Subcutaneous abdominal adipose tissue (tissue), 5 donors: ENCODE measurements around the gene KRT222.

Experiments used
- H3K27ac ChIP-seq: one replicate; pipeline ENCODE4 v1.7.0; 2013; ENCODE audit warnings: low read depth, mild to moderate bottlenecking, inconsistent platforms, low read length, moderate library complexity
- H3K27me3 ChIP-seq, 5 donors: one replicate each; pipeline ENCODE4 v1.7.0; 2013; ENCODE audit warnings: low read length in 5 of 5, inconsistent platforms in 1 of 5; ENCODE audit not compliant: control insufficient read depth in 5 of 5, insufficient read depth in 4 of 5
- H3K36me3 ChIP-seq, 5 donors: one replicate each; pipeline ENCODE4 v1.7.0; 2013; ENCODE audit warnings: low read length in 5 of 5; ENCODE audit not compliant: control insufficient read depth in 5 of 5, insufficient read depth in 5 of 5
- H3K4me1 ChIP-seq, 5 donors: one replicate each; pipeline ENCODE4 v1.7.0; 2013; ENCODE audit warnings: low read length in 5 of 5, mild to moderate bottlenecking in 3 of 5, moderate library complexity in 1 of 5; ENCODE audit not compliant: control insufficient read depth in 5 of 5, insufficient read depth in 5 of 5
- H3K4me3 ChIP-seq, 5 donors: one replicate each; pipeline ENCODE4 v1.7.0; 2013; ENCODE audit warnings: low read length in 5 of 5, low read depth in 1 of 5
- H3K9ac ChIP-seq, 5 donors: one replicate each; pipeline ENCODE4 v1.7.0; 2013; ENCODE audit warnings: low read length in 5 of 5, mild to moderate bottlenecking in 4 of 5, moderate library complexity in 3 of 5
- H3K9me3 ChIP-seq, 5 donors: one replicate each; pipeline ENCODE4 v1.7.0; 2013; ENCODE audit warnings: low read length in 5 of 5; ENCODE audit not compliant: control insufficient read depth in 5 of 5
- donor health status: healthy.
- donor health status: healthy.
- donor health status: healthy.
- donor health status: healthy.
- donor health status: healthy.

The KRT222 gene

DNA sequence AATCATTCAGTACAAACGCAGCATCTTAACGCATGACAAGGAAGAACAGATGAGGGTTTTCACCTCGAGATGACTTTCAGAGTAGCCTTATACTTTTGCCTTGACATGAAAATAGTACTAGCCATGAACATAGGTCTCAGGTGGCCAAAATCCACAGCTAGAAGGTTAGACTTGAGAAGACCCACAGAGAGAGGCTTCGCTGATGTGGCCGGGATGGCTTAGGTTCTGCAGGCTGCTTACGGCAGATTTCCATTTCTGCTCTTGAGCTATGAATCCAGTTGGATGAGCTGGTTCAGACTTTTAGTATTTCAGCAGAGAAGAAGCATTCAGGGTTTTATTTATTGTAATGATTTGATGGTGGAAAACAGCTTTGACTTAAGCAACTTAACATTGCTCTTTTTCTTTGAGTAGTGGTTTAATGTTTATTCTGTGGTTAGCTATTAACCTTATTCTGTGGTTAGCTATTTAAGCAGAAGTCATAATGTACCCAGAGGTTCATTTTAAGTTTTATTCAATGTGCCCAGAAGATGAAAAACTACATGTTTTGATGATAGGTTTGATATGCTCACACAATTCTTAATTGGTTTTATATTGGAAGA is 31.0 kb upstream of the KRT222 start:
- no peak overlapping the region for H3K9ac ChIP-seq
- peaks cover 0 to 6% (median 2%) of the 10 kb centered on the region in 5 donors for H3K27me3 ChIP-seq
- H3K9me3 ChIP-seq, result no peaks in the 10 kb centered on the region
- H3K27ac ChIP-seq, result no peak overlapping the region
- H3K4me3 ChIP-seq, result no peak overlapping the region
- H3K4me1 ChIP-seq, result peaks cover 0 to 12% (median 5%) of the 10 kb centered on the region in 5 donors
- H3K36me3 ChIP-seq, result no peaks in the 10 kb centered on the region

DNA sequence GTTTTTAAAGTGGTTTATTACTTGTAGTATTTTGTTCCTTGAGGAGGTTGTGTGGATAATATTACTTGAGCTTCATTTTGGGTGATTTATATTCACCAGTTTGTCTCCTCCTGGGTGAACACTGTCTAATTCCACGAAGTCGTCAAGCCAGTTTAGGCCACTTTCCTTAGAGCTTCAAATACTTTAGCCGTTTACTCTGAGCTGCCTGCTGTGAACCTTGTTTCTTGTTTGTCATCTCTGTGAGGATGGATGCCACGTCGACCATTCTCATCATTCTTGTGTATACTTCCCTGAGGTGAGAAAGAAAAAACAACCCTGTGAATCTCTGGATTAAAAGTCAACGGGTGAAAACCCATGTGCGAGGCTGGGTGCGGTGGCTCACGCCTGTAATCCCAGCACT is 29.6 kb upstream of the KRT222 start:
- no peak overlapping the region for H3K9ac ChIP-seq
- no peak overlapping the region for H3K4me3 ChIP-seq
- H3K27me3 ChIP-seq, result peaks cover 0 to 6% (median 0%) of the 10 kb centered on the region in 5 donors
- no peak overlapping the region for H3K27ac ChIP-seq
- H3K9me3 ChIP-seq, result no peaks in the 10 kb centered on the region
- peaks cover 0 to 6% (median 0%) of the 10 kb centered on the region in 5 donors for H3K4me1 ChIP-seq
- H3K36me3 ChIP-seq, result no peaks in the 10 kb centered on the region

- Histone ChIP-seq H3K27ac (no peak overlapping the region), H3K27me3 (peaks cover 0 to 3% (median 0%) of the 10 kb centered on the region in 5 donors), H3K4me1 (no peaks in the 10 kb centered on the region), H3K4me3 (no peak overlapping the region), H3K9me3 (no peaks in the 10 kb centered on the region), H3K36me3 (no peaks in the 10 kb centered on the region), H3K9ac (no peak overlapping the region)
Measured at GRCh38 chr17:40687106-40687505, 22.1 kb upstream of the KRT222 start.

GRCh38 chr17:40686192-40686591 is 21.2 kb upstream of the KRT222 start:
- peaks cover 0 to 4% (median 0%) of the 10 kb centered on the region in 5 donors for H3K27me3 ChIP-seq
- no peaks in the 10 kb centered on the region for H3K9me3 ChIP-seq
- H3K27ac ChIP-seq, result no peak overlapping the region
- no peak overlapping the region for H3K4me3 ChIP-seq
- no peaks in the 10 kb centered on the region for H3K36me3 ChIP-seq
- no peaks in the 10 kb centered on the region for H3K4me1 ChIP-seq
- H3K9ac ChIP-seq, result no peak overlapping the region

DNA sequence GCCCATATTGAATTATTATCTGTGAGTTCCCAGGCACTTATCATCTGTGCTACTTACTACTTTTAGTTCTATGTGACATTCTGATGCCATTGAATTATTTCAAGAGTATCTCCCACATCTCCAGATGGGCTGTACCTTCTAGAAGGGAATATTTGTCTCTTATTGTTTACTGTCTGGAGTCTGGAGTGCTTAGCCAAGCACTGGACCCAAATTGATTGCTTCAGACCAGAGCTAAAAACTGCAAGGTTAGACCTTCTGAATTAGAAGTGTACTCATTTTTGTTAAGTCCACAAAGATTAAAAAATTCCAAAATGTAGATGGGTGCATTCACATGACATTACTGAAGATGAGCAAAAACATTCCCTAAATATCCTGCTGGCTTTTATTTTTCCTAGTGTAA is 16.0 kb upstream of the KRT222 start:
- no peak overlapping the region for H3K9ac ChIP-seq
- no peaks in the 10 kb centered on the region for H3K36me3 ChIP-seq
- peaks cover 2 to 7% (median 5%) of the 10 kb centered on the region in 5 donors for H3K27me3 ChIP-seq
- no peak overlapping the region for H3K4me3 ChIP-seq
- H3K27ac ChIP-seq, result no peak overlapping the region
- no peaks in the 10 kb centered on the region for H3K9me3 ChIP-seq
- H3K4me1 ChIP-seq, result no peaks in the 10 kb centered on the region

DNA sequence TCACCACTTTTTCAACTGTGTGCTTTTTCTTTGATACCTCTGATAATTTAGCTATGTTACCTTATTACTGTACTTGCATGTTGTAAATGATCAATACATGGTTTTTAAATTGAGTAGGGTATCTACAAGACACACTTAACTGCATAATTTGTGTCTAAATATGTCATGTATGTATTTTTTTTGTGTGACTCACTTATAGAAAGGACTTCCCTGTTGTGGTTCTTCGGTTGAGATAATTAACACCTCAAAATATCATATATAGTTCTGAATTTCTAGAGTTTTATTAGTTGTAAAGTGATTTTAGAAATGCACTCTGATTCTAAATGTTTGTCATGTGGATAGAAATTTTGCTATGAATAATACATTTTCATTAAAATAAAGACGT is 14.5 kb upstream of the KRT222 start:
- Histone ChIP-seq H3K27ac (no peak overlapping the region), H3K4me1 (no peaks in the 10 kb centered on the region), H3K9ac (no peak overlapping the region), H3K27me3 (peaks cover 4 to 7% (median 7%) of the 10 kb centered on the region in 5 donors), H3K4me3 (no peak overlapping the region), H3K36me3 (no peaks in the 10 kb centered on the region), H3K9me3 (no peaks in the 10 kb centered on the region)

DNA sequence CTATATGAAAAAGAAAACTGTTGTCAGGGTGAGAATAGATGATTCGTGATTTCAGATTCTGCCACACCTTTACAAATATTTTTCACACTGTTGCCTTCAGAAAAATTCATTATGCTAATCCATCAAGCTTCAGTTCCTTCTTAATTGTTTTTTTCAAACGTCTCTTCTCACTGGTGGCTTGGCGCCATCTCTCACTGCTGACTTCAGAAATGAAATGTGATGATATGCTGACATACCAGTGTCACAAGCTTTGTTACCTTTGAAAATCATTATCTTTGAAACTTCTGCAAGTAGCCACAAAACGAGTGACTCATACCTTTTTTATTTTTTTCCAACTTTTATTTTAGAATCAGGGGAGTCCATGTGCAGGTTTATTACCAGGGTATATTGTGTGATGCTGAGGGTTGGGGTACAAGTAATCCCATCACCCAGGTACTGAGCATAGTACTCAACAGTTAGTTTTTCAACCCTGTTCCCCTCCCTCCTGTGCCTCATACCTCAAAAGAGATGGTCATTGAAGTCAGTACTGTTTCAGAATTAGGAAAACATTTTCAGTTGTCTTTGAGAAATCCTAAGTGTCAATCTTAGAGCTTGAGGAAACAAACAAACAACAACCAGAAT is 14.0 kb upstream of the KRT222 start:
- H3K4me1 ChIP-seq, result no peaks in the 10 kb centered on the region
- peaks cover 4 to 7% (median 7%) of the 10 kb centered on the region in 5 donors for H3K27me3 ChIP-seq

GRCh38 chr17:40675905-40676304 is 10.9 kb upstream of the KRT222 start:
- Histone ChIP-seq H3K4me1 (peaks cover 0 to 4% (median 0%) of the 10 kb centered on the region in 5 donors), H3K27me3 (peaks cover 0 to 7% (median 4%) of the 10 kb centered on the region in 5 donors), H3K9me3 (no peaks in the 10 kb centered on the region), H3K4me3 (no peak overlapping the region), H3K27ac (no peak overlapping the region), H3K9ac (no peak overlapping the region), H3K36me3 (no peaks in the 10 kb centered on the region)

More for the DNA sequence above, 14.0 kb upstream of the KRT222 start:
- Histone ChIP-seq H3K36me3 (no peaks in the 10 kb centered on the region), H3K4me3 (no peak overlapping the region), H3K27ac (no peak overlapping the region), H3K9ac (no peak overlapping the region), H3K9me3 (no peaks in the 10 kb centered on the region)

- Histone ChIP-seq H3K4me3 (no peak overlapping the region), H3K9me3 (no peaks in the 10 kb centered on the region), H3K4me1 (peaks cover 0 to 4% (median 0%) of the 10 kb centered on the region in 5 donors), H3K9ac (no peak overlapping the region), H3K27ac (no peak overlapping the region), H3K36me3 (no peaks in the 10 kb centered on the region), H3K27me3 (peaks cover 0 to 7% (median 4%) of the 10 kb centered on the region in 5 donors)
Measured at GRCh38 chr17:40672654-40673053, 7.7 kb upstream of the KRT222 start.

DNA sequence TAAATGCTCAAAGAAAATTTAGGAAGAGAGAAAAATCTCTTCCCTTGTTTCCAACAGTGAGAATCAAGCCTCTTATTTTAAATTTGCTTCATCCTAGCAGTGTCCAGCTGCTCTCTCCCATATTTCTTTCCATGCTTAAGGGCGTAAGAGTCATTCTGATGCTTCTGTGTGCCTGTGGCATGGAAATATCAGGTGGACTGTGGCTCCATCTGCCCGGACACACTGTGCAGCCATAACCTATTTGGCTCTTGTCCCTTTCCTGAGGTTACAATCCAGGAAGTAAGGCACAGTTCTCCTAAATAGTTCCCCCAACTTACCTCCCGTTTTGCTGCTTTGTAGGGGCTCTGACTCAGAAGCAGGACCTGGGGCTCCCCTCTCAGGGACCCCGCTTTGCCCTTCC is 6.3 kb upstream of the KRT222 start:
- peaks cover 0 to 4% (median 0%) of the 10 kb centered on the region in 5 donors for H3K27me3 ChIP-seq

More for the DNA sequence above, 6.3 kb upstream of the KRT222 start:
- peak overlapping the region; percentile 17 for H3K27ac ChIP-seq
- H3K9ac ChIP-seq, result no peak overlapping the region
- peak overlapping the region in 1 of 5 donors; percentile 1 for H3K4me3 ChIP-seq
- H3K36me3 ChIP-seq, result no peaks in the 10 kb centered on the region
- no peaks in the 10 kb centered on the region for H3K9me3 ChIP-seq
- peaks cover 0 to 4% (median 0%) of the 10 kb centered on the region in 5 donors for H3K4me1 ChIP-seq
